ENCODE data around the gene RBMS2.

DNA sequence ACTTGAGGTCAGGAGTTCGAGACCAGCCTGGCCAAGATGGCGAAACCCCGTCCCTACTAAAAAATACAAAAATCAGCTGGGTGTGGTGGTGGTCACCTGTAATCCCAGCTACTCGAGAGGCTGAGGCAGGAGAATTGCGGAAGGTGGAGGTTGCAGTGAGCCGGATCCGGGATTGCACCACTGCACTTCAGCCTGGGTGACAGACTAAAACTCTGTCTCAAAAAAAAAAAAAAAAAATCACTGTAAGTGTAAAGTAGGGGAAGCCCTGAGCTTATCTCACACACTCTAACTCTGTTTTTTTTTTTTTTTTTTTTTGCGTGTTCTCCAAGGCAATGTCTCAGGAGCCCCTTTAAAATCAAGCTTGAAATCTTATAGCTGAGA is 421 bp upstream of the RBMS2 start:
- TF ChIP-seq EZH2 (IDR thresholded peaks at IDR 0.05; ENCODE audit: insufficient read depth, poor library complexity, severe bottlenecking) (no peak), EZH2phosphoT487 (IDR thresholded peaks at IDR 0.05; ENCODE audit: insufficient read depth, low read depth) (no peak)

Measured in GM23248 (cell line).